OCI-LY1 (cell line): Measurements from ENCODE around the gene RBPMS2.
"Not testable (repeated sequence)": the region's sequence is repeated elsewhere in the genome, so short reads cannot be mapped to it uniquely, and the experiment has no call there.

Experiments
- EZH2 ChIP-seq: fragments of 200-600 bp; sonication (generic), shearing (Covaris generic); IDR thresholded peaks from 2 replicates; pipeline ENCODE4 v1.8.0; 2017; ENCODE audit warnings: borderline replicate concordance, mixed run types, mild to moderate bottlenecking, antibody characterized with exemption, low read length, moderate library complexity, mixed read lengths
- TF ChIP-seq, protein P1 (sequence below): fragments of 200-600 bp; sonication (generic), shearing (Covaris generic); IDR thresholded peaks from 2 replicates; pipeline ENCODE4 v1.5.1; 2017; ENCODE audit warnings: mild to moderate bottlenecking, antibody characterized with exemption, low read length, moderate library complexity, mixed read lengths

DNA sequence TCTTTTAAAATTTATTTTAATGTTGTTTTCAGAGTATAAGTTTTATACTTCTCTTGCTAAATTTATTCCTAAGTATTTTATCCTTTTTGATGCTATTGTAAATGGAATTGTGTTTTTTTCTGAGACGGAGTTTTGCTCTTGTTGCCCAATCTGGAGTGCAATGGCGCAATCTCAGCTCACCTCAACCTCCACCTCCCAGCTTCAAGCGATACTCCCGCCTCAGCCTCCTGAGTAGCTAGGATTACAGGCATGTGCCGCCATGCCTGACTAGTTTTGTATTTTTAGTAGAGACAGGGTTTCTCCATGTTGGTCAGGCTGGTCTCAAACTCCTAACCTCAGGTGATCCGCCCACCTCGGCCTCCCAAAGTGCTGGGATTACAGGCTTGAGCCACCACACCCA lies 19.9 kb upstream of the RBPMS2 start:
- TF ChIP-seq, protein P1, sequence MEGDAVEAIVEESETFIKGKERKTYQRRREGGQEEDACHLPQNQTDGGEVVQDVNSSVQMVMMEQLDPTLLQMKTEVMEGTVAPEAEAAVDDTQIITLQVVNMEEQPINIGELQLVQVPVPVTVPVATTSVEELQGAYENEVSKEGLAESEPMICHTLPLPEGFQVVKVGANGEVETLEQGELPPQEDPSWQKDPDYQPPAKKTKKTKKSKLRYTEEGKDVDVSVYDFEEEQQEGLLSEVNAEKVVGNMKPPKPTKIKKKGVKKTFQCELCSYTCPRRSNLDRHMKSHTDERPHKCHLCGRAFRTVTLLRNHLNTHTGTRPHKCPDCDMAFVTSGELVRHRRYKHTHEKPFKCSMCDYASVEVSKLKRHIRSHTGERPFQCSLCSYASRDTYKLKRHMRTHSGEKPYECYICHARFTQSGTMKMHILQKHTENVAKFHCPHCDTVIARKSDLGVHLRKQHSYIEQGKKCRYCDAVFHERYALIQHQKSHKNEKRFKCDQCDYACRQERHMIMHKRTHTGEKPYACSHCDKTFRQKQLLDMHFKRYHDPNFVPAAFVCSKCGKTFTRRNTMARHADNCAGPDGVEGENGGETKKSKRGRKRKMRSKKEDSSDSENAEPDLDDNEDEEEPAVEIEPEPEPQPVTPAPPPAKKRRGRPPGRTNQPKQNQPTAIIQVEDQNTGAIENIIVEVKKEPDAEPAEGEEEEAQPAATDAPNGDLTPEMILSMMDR = not testable (repeated sequence)
- TF ChIP-seq EZH2 = not testable (repeated sequence)
